WTC11 (cell line): ENCODE data around the gene KRTAP2-3. TPM values are rescaled to one million over a fixed set of nuclear protein-coding genes. Genes with fewer than 3 reads are reported as not detected.

ENCODE experiments used
- ATAC-seq: fragments of 200-7000 bp; cut with Tn5 transposase; 2 replicates; pipeline ENCODE4 v1.10.0; 2021; ENCODE audit warnings: mild to moderate bottlenecking, moderate library complexity
- CTCF ChIA-PET: fragments of 300-600 bp; sonication (Branson Sonifier 250); formaldehyde crosslinking; loops from one replicate; lab custom pipeline; 2021; ENCODE audit warnings: antibody characterized with exemption; lab: Charles Lee
- POLR2A ChIA-PET: fragments of 350-600 bp; sonication (Branson Sonifier 250); formaldehyde crosslinking; loops from one replicate; lab custom pipeline; 2021; ENCODE audit warnings: antibody characterized with exemption; lab: Charles Lee
- DNase-seq: peaks from one replicate; pipeline ENCODE4 v3.0.0; 2021; ENCODE audit warnings: low spot score
- H3K27ac Mint-ChIP-seq: 2 replicates; pipeline ENCODE4 v1.8.0; 2021; ENCODE audit warnings: mixed read lengths
- H3K27me3 Mint-ChIP-seq: 2 replicates; pipeline ENCODE4 v1.8.0; 2021; ENCODE audit warnings: low read depth, mild to moderate bottlenecking, moderate library complexity, mixed read lengths
- H3K36me3 Mint-ChIP-seq: 2 replicates; pipeline ENCODE4 v1.8.0; 2021; ENCODE audit warnings: mixed read lengths
- H3K4me1 Mint-ChIP-seq: 2 replicates; pipeline ENCODE4 v1.8.0; 2022; ENCODE audit warnings: mixed read lengths
- H3K4me3 Mint-ChIP-seq: 2 replicates; pipeline ENCODE4 v1.8.0; 2021; ENCODE audit warnings: mild to moderate bottlenecking, moderate library complexity, mixed read lengths
- H3K9me3 Mint-ChIP-seq: 2 replicates; pipeline ENCODE4 v1.8.0; 2021; ENCODE audit warnings: mixed read lengths
- ATF2 ChIP-seq: sonication (generic); formaldehyde crosslinking; IDR thresholded peaks from 2 replicates; pipeline ENCODE4 v1.8.1; 2022; ENCODE audit warnings: low read depth, missing genetic modification reagents, borderline replicate concordance
- CBFB ChIP-seq: sonication (generic); formaldehyde crosslinking; IDR thresholded peaks from 2 replicates; pipeline ENCODE4 v1.8.1; 2022; ENCODE audit warnings: mild to moderate bottlenecking, low read depth, missing genetic modification reagents
- FOXP1 ChIP-seq: sonication (generic); formaldehyde crosslinking; IDR thresholded peaks from 2 replicates; pipeline ENCODE4 v1.8.0; 2022; ENCODE audit warnings: missing genetic modification reagents, mild to moderate bottlenecking, moderate library complexity, borderline replicate concordance
- GRHL2 ChIP-seq: fragments of 250-450 bp; sonication (Bioruptor Pico); IDR thresholded peaks from 2 replicates; pipeline ENCODE4 v1.8.0; 2022; ENCODE audit warnings: mild to moderate bottlenecking, moderate library complexity; ENCODE audit not compliant: insufficient replicate concordance, severe bottlenecking
- HMGXB4 ChIP-seq: sonication (generic); formaldehyde crosslinking; IDR thresholded peaks from 2 replicates; pipeline ENCODE4 v1.8.1; 2023; ENCODE audit warnings: mild to moderate bottlenecking, moderate library complexity, missing genetic modification reagents
- JUN ChIP-seq: sonication (generic); formaldehyde crosslinking; IDR thresholded peaks from 2 replicates; pipeline ENCODE4 v1.8.0; 2023; ENCODE audit warnings: mild to moderate bottlenecking, missing genetic modification reagents
- NR2C2 ChIP-seq: sonication (generic); formaldehyde crosslinking; IDR thresholded peaks from 2 replicates; pipeline ENCODE4 v1.8.0; 2022; ENCODE audit warnings: mild to moderate bottlenecking, missing genetic modification reagents
- PRDM15 ChIP-seq: sonication (generic); formaldehyde crosslinking; IDR thresholded peaks from 2 replicates; pipeline ENCODE4 v1.8.0; 2022; ENCODE audit warnings: missing genetic modification reagents
- PRRX2 ChIP-seq: fragments of 250-450 bp; sonication (Bioruptor Pico); IDR thresholded peaks from 2 replicates; pipeline ENCODE4 v1.8.0; 2021; ENCODE audit warnings: mild to moderate bottlenecking
- TEAD4 ChIP-seq: sonication (generic); formaldehyde crosslinking; IDR thresholded peaks from 2 replicates; pipeline ENCODE4 v1.8.0; 2022; ENCODE audit warnings: mild to moderate bottlenecking, missing genetic modification reagents
- ZNF423 ChIP-seq: fragments of 250-450 bp; sonication (Bioruptor Pico); IDR thresholded peaks from 2 replicates; pipeline ENCODE4 v2.1.2; 2022; ENCODE audit warnings: mild to moderate bottlenecking, moderate library complexity
- total RNA-seq: library from RNA; stranded (reverse); gene quantifications from 3 replicates; pipeline ENCODE4 v1.2.3, GENCODE V29; 2021
- TF ChIP-seq, protein P1 (sequence below): sonication (generic); formaldehyde crosslinking; IDR thresholded peaks from 2 replicates; pipeline ENCODE4 v1.8.0; 2023; ENCODE audit warnings: missing genetic modification reagents, mild to moderate bottlenecking, borderline replicate concordance
- TF ChIP-seq, protein P2 (sequence below): sonication (generic); formaldehyde crosslinking; IDR thresholded peaks from 2 replicates; pipeline ENCODE4 v1.8.1; 2023; ENCODE audit warnings: mild to moderate bottlenecking, missing genetic modification reagents
- TF ChIP-seq, protein P3 (sequence below): sonication (generic); formaldehyde crosslinking; IDR thresholded peaks from 2 replicates; pipeline ENCODE4 v1.8.1; 2023; ENCODE audit warnings: mild to moderate bottlenecking, missing genetic modification reagents, borderline replicate concordance
- TF ChIP-seq, protein P4 (sequence below): fragments of 250-450 bp; sonication (Bioruptor Pico); conservative IDR thresholded peaks from 2 replicates; pipeline ENCODE4 v1.9.0; 2021; ENCODE audit warnings: mild to moderate bottlenecking

KRTAP2-3 gene
- total RNA-seq, 1 experiment from 2014 or later, result not detected

DNA sequence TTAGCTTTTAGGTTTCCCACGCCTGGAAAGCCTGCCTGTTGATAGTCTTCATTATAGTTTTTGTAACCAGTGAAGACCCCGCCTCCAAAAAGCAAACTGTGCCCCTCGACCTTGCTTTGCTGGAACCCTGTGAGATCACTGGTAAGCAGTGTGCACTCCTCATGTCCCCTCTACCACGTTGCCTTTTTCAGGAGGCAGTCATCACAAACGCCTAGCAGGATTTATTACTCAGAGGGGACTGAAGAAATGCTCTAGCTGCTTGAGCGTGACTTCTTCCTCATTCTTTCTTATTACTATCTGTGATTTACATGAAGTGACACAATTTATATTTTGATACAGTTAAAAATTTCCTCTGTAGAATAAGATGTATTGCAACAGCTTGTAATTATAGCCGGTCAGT lies 44.5 kb downstream of the KRTAP2-3 start:
- no peak overlapping the region for H3K4me3 Mint-ChIP-seq
- ChIA-PET POLR2A (no interaction called here), CTCF (no interaction called here)
- TF ChIP-seq FOXP1 (CRISPR knock-in tag), result no peak
- TF ChIP-seq PRRX2, result no peak
- TF ChIP-seq CBFB, result no peak
- no peak for TF ChIP-seq ZNF423 (CRISPR knock-in tag)
- TF ChIP-seq PRDM15 (CRISPR knock-in tag), result no peak
- no peak for TF ChIP-seq HMGXB4 (CRISPR knock-in tag)
- DNase-seq (no peak), ATAC-seq (no peak)
- H3K4me1 Mint-ChIP-seq, result no peaks in the 10 kb centered on the region
- no peaks in the 10 kb centered on the region for H3K36me3 Mint-ChIP-seq
- no peaks in the 10 kb centered on the region for H3K27me3 Mint-ChIP-seq
- H3K9me3 Mint-ChIP-seq, result no peaks in the 10 kb centered on the region
- no peak overlapping the region for H3K27ac Mint-ChIP-seq

GRCh38 chr17:41013606-41014005 lies 46.3 kb downstream of the KRTAP2-3 start:
- POLR2A ChIA-PET, result no interaction called here
- ATAC-seq (no peak), DNase-seq (no peak)
- no peak overlapping the region for H3K27ac Mint-ChIP-seq
- no peak overlapping the region for H3K4me3 Mint-ChIP-seq
- no peaks in the 10 kb centered on the region for H3K9me3 Mint-ChIP-seq
- H3K36me3 Mint-ChIP-seq, result no peaks in the 10 kb centered on the region
- peaks cover 14% of the 10 kb centered on the region for H3K4me1 Mint-ChIP-seq
- CTCF ChIA-PET, result no interaction called here
- H3K27me3 Mint-ChIP-seq, result no peaks in the 10 kb centered on the region
- TF ChIP-seq, protein P1, sequence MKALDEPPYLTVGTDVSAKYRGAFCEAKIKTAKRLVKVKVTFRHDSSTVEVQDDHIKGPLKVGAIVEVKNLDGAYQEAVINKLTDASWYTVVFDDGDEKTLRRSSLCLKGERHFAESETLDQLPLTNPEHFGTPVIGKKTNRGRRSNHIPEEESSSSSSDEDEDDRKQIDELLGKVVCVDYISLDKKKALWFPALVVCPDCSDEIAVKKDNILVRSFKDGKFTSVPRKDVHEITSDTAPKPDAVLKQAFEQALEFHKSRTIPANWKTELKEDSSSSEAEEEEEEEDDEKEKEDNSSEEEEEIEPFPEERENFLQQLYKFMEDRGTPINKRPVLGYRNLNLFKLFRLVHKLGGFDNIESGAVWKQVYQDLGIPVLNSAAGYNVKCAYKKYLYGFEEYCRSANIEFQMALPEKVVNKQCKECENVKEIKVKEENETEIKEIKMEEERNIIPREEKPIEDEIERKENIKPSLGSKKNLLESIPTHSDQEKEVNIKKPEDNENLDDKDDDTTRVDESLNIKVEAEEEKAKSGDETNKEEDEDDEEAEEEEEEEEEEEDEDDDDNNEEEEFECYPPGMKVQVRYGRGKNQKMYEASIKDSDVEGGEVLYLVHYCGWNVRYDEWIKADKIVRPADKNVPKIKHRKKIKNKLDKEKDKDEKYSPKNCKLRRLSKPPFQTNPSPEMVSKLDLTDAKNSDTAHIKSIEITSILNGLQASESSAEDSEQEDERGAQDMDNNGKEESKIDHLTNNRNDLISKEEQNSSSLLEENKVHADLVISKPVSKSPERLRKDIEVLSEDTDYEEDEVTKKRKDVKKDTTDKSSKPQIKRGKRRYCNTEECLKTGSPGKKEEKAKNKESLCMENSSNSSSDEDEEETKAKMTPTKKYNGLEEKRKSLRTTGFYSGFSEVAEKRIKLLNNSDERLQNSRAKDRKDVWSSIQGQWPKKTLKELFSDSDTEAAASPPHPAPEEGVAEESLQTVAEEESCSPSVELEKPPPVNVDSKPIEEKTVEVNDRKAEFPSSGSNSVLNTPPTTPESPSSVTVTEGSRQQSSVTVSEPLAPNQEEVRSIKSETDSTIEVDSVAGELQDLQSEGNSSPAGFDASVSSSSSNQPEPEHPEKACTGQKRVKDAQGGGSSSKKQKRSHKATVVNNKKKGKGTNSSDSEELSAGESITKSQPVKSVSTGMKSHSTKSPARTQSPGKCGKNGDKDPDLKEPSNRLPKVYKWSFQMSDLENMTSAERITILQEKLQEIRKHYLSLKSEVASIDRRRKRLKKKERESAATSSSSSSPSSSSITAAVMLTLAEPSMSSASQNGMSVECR (CRISPR knock-in tag), result no peak
- TF ChIP-seq, protein P2, sequence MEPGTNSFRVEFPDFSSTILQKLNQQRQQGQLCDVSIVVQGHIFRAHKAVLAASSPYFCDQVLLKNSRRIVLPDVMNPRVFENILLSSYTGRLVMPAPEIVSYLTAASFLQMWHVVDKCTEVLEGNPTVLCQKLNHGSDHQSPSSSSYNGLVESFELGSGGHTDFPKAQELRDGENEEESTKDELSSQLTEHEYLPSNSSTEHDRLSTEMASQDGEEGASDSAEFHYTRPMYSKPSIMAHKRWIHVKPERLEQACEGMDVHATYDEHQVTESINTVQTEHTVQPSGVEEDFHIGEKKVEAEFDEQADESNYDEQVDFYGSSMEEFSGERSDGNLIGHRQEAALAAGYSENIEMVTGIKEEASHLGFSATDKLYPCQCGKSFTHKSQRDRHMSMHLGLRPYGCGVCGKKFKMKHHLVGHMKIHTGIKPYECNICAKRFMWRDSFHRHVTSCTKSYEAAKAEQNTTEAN (CRISPR knock-in tag), result no peak
- no peak for TF ChIP-seq GRHL2 (CRISPR knock-in tag)
- TF ChIP-seq CBFB, result no peak
- no peak for TF ChIP-seq JUN (CRISPR knock-in tag)
- TF ChIP-seq ATF2 (CRISPR knock-in tag), result no peak
- TF ChIP-seq, protein P3, sequence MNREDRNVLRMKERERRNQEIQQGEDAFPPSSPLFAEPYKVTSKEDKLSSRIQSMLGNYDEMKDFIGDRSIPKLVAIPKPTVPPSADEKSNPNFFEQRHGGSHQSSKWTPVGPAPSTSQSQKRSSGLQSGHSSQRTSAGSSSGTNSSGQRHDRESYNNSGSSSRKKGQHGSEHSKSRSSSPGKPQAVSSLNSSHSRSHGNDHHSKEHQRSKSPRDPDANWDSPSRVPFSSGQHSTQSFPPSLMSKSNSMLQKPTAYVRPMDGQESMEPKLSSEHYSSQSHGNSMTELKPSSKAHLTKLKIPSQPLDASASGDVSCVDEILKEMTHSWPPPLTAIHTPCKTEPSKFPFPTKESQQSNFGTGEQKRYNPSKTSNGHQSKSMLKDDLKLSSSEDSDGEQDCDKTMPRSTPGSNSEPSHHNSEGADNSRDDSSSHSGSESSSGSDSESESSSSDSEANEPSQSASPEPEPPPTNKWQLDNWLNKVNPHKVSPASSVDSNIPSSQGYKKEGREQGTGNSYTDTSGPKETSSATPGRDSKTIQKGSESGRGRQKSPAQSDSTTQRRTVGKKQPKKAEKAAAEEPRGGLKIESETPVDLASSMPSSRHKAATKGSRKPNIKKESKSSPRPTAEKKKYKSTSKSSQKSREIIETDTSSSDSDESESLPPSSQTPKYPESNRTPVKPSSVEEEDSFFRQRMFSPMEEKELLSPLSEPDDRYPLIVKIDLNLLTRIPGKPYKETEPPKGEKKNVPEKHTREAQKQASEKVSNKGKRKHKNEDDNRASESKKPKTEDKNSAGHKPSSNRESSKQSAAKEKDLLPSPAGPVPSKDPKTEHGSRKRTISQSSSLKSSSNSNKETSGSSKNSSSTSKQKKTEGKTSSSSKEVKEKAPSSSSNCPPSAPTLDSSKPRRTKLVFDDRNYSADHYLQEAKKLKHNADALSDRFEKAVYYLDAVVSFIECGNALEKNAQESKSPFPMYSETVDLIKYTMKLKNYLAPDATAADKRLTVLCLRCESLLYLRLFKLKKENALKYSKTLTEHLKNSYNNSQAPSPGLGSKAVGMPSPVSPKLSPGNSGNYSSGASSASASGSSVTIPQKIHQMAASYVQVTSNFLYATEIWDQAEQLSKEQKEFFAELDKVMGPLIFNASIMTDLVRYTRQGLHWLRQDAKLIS (CRISPR knock-in tag), result no peak
- no peak for TF ChIP-seq ZNF423 (CRISPR knock-in tag)
- TF ChIP-seq FOXP1 (CRISPR knock-in tag), result no peak
- no peak for TF ChIP-seq NR2C2 (CRISPR knock-in tag)
- TF ChIP-seq, protein P4, sequence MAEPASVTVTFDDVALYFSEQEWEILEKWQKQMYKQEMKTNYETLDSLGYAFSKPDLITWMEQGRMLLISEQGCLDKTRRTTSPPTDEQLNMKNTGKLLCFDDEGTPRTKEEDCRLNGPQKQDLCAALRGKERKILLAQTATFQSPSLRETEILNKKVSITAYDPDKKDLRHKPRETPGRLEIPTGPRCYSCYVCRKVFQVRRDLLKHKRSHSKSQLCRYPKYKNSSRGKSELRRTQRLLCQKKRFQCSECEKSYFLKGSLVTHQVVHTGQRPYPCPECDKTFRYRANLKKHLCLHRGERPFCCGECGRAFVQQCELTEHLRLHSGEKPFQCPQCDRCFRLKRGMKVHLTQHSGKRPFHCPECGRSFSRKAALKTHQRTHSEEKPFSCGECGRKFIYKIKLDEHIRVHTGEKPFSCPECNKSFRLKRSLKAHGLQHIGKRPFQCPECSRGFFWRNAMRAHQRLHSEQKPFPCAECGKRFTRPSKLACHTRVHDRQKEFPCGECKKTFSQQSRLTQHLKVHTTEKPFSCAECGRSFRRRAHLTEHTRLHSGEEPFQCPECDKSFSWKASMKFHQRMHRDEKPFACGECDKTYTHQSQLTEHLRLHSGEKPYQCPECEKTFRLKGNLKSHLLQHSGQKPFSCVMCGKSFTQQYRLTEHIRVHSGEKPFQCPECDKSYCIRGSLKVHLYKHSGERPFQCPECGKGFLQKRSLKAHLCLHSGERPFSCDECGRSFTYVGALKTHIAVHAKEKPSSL (CRISPR knock-in tag), result no peak
- TF ChIP-seq TEAD4 (CRISPR knock-in tag), result no peak
